ENCODE measurements around the gene TRIM39.

Gene TRIM39

DNA sequence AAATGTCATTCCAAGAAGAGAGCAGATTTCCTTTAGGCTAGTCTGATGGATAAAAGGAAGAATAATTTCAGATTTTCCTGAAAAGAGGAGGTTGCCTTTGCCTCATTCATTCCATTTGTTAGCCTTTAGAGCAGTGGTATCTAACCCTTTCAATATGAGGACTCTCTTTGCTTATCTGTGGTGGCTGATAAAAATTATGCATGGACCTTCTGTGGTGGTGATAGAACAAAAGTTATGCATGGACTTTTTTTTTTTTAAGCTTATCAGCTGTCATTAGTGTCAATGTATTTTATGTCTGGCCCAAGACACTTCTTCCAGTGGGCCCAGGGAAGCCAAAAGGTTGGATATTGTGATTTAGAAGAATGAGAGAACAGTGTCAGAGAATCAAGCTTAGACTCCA is 1.7 kb downstream of the TRIM39 start:
- no peak for DNase-seq

DNA sequence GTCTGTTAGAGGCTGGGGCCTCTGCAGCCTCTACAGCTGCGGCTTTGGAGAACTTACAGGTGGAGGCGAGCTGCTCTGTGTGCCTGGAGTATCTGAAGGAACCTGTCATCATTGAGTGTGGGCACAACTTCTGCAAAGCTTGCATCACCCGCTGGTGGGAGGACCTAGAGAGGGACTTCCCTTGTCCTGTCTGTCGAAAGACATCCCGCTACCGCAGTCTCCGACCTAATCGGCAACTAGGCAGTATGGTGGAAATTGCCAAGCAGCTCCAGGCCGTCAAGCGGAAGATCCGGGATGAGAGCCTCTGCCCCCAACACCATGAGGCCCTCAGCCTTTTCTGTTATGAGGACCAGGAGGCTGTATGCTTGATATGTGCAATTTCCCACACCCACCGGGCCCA is 2.6 kb downstream of the TRIM39 start:
- DNase-seq: no peak

DNA sequence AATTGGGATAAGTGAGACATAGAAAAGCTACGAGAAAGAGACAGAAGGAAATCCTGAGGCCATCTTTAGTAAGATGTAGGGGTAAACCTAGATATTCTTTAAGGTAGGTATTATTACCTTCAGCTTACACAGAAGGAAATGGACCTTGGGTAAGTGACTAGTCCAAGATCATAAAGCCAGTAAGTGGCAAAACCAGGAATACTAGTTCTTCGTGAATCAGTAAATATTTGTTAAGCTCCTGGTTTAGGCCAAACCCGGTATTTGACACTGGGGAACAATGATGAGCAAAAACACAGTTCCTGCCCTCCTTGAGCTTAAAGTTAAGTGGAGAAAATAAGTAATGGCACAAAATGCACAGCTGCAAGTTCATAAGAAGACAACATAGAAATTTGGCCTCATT is 5.3 kb downstream of the TRIM39 start:
- no peak for DNase-seq

DNA sequence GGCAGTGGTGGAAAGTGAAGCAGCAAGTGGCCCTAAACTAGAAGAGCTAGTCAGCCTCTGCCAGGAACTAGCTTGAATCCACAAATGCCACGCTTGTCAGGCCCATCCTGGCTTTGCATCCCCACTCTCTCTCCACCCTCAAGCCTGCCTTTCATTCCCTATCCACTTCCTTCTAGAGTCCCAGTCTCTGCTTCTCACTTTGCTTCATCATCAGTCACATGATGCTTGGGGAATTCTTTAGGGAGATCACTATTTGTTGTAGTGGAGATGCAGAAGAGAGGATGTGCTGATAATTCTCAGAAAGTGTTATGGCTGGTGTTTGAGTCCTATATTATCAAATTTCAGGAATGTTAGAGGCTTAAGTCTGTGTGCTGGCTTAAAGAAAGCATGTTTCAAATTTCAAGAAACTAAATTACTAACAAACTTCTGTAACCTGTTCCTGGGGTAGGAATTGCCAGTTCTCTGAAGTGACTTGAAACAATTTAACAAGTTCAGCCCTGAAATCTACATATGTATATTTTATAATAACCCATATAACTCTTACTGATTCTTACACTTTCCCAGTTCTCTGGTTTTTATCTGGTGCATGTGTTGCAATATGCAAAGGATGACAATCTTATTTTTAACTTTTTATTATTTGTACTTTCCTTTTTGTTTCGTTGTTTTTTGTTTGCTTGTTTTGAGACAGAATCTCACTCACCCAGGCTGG is 7.5 kb downstream of the TRIM39 start:
- no peak for DNase-seq

DNA sequence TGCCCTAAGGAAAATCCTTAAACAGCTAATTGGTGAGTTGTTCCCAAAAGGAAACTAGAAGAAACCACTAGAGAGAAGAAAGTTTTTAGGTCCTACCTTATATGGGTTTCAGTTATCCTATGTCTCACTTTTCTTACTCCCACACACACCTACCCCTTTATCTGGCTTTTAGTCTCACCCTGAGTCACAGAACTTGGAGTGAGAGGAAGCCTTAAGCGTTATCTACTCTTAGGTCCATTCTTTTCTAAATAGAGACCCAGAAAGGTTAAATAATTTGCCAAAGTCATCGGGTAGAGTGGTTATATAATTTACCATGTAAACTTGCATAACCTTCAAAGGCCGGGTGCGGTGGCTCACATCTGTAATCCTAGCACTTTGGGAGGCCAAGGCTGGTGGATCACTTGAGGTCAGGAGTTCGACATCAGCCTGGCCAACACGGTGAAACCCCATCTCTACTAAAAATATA is 13.9 kb downstream of the TRIM39 start:
- DNase-seq: no peak

DNA sequence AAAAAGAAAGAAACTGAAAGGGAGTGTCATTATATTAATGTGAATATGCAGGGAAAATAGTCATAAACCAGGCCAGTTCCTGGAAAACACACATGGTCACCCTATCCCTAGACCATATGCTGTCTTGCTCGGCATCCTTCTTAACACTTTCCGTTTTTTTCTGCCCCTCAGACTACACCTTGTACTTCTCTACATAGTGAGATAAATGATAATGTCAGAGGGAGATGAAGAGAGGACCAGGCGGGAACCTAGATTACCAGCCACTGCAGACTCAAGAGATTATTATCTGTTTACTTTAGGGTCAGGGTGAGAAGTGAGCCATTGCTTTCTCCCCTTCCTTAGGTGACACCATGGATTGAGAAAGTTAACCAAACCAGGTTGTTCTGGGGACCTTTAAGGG is 14.5 kb downstream of the TRIM39 start:
- no peak for DNase-seq

DNA sequence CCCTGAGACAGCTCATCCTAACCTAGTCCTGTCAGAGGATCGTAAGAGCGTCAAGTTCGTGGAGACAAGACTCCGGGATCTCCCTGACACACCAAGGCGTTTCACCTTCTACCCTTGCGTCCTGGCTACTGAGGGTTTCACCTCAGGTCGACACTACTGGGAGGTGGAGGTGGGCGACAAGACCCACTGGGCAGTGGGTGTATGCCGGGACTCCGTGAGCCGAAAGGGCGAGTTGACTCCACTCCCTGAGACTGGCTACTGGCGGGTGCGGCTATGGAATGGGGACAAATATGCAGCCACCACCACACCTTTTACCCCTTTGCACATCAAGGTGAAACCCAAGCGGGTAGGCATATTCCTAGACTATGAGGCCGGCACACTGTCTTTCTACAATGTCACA is 15.0 kb downstream of the TRIM39 start:
- DNase-seq: no peak

DNA sequence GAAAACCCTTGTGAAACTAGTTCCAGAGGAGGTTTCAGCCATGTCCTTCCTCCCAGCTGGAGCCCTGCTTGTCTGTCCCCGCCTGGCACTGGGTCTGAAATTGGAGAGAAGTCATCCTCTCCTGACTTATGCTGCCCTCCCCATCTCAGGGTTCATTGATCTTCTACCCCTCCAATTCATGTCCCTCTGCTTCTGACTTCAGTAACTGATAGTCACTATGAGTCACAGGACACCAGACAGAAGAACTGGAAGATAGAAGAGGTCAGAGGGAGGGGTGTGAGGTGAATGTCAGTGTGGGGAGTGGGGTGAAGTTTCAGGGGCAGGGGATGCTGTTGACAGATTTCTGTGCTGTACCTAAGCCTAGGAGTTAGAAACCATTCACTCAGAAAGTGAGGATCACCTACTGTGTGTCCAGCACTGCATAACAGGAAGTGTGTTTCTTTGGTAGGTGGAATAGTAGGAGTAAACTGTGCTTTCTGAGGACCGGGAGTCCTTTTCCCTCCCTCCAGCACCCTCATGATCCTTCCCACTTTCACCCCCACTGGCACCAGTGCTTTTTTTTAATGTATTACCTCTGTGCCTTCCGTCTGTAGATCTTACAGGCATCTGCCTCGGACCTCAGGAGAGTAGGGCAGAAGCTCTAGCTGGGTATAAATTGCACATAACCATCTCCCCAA is 17.6 kb downstream of the TRIM39 start:
- no peak for DNase-seq

DNA sequence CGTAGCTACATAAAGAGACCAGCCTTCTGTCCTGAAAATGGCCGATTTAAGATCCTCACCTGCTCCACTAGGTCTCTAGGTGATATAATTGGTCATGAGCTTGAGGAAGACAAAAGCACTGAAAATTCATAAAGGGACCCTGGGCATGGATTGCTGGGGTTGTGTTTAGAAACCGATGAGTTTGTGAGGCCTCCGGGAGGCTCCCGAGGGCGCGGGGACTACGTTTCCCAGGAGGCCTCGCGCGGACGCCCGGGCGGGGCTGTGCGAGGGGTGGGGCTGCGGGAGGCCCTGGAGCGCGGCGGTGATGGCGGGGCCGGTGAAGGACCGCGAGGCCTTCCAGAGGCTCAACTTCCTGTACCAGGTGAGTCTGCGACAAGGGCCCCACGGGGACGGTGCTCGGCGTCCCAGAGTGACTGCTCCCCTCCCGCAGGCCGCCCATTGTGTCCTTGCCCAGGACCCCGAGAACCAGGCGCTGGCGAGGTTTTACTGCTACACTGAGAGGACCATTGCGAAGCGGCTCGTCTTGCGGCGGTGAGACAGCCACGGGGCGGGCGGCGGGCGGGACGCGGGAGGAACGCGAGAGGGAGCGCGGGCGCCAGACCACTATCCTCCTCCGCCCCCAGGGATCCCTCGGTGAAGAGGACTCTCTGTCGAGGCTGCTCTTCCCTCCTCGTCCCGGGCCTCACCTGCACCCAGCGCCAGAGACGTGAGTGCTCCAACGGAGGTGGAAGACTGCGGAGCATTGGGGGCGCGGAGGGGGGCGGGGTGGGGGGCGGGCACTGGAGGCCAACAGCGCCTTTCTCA is 18.3 kb downstream of the TRIM39 start, which contains the start of gene RPP21:
Gene RPP21, plus strand, starts transcription at position 289 of the 804 bp plus-strand sequence. Its CDS starts 16 bp downstream, at position 305.
- peak; percentile 41 for DNase-seq

DNA sequence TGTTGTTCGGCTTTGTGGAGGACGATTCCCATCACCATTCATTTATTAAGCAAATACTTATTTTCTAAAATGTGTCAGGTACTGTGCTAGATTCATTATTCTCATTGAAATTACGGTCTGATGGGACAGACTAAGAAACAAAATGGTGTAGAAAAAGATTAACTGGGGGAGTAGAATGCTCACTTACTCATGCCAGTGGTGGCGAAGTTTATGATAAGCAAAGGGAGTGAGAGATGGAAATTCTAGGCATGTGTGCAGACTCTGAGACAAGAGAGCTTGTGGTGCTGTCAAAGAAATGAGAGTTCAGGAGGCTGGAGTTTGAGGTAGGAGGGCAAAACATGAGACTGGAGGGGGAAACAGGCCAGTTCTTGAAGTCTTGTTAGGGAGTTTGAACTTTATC is 19.1 kb downstream of the TRIM39 start:
- DNase-seq: no peak

DNA sequence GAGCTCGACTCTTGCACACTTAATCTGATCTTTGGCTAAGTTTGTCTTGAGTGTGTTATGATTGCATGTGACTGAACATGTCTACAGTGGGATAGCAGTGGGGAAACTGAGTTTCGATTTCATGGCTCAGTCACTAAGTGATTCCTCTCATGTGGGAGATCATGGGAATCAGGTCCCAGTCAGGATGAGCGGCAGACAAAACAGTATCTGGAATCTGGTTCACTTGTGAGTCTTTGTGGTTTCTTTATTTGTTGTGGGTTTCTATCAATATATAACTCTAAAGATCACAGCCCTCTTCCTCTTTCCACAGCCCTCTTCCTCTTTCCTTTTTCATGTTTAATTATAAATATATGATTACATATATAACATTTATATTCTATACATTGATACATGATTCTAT is 22.2 kb downstream of the TRIM39 start:
- DNase-seq: no peak

DNA sequence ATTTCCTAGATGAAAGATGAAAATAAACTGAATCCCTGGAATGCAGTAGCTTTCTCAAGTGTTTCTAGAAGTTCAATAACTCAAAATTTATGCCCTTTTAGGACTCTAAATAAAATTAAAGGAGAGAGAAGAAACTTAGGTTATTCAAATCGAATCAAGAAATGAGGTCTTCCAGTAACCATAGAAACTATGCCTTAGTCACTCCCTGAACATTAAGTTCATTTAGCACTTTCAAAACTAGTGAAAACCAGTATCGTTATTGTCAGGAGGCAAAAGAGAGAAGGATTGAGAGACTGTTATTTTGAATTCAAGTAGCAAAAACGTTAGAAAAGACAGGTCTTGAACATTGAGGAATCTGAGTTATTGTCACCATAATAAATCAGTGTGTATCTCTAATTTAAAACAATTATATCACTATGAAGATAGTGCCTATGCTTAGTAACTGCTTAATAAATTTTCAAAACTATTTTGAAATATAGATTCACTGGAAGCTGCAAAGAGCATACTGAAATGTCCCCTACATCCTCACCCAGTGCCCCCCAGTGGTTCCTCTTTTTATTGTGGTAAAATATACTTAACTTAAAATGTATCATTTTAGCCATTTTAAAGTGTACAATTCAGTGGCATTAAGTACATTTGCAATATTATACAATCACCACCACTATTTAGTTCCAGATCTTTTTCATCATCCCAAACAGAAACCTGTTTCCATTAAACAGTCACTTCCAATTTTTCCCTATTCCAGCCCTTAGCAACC is 22.9 kb downstream of the TRIM39 start:
- DNase-seq: no peak

DNA sequence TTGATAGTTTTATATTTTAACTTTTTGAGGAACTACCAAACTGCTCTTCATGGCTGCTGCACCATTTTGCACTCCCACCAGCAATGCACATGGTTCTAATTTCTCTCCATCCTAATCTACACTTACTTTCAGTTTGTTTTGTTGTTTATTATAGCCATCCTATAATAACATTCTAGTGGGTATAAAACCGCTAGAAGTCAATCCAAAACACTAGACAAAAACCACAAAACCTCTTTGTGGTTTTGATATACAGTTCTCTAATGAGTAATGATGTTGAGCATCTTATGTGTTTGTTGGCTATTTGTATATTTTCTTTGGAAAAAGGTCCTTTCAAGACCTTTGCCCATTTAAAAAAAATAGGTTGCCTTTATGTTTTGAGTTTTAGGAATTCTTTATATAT is 23.8 kb downstream of the TRIM39 start:
- DNase-seq: no peak

DNA sequence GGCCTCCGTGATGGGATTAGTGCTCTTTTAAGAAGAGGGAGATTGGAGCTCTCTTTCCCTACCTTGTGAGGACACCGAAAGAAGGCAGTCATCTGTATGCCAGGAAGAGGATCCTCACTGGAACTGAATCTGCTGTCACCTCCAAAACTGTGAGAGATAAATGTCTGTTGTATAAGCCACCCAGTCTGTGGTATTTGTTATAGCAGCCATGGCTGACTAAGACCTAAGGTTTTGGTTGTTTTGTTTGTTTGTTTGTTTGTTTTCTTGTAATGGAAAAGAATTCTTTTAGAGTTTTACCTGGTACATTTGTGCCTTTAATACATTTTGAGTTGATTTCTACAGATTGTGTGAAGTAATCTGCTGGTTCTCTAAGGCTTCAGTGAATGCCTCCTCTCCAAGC is 25.8 kb downstream of the TRIM39 start:
- no peak for DNase-seq

DNA sequence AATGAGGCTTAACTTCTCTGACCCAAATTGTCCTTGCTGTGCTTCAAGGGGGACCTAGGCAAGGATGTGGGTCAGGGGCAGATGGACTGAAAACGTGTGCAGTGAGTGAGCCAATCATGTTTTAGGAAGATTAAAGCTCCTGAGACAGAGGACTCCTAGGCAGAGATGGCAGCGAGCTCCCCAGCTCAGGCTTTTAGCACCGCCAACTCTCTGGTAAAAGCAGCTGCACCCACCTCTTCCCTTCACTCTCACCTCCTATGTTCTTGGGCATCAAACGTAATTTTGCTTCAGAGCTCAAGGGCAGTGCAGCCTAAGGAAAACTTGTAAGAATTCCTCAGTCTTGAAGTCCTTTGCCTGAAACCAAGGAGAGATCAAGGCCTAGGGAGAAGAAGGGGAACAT is 28.6 kb downstream of the TRIM39 start:
- no peak for DNase-seq

DNA sequence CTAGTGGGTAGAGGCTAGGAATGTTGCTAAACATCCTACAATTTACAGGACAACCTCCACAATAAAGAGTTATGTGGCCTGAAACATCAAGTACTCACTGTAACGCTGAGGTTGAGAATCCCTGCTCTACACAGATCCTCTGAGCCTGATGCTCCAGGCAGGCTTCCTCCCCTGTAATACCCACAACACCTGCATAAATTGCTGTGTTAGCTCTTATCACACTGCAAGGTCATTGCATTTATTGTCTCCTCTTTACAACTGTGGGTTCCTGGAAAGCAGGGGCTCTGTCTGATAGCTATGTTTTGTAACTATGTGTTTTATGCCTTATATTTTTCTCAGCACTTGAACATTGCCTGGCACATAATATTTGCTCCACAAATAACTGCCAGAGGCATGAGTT is 29.8 kb downstream of the TRIM39 start:
- no peak for DNase-seq

DNA sequence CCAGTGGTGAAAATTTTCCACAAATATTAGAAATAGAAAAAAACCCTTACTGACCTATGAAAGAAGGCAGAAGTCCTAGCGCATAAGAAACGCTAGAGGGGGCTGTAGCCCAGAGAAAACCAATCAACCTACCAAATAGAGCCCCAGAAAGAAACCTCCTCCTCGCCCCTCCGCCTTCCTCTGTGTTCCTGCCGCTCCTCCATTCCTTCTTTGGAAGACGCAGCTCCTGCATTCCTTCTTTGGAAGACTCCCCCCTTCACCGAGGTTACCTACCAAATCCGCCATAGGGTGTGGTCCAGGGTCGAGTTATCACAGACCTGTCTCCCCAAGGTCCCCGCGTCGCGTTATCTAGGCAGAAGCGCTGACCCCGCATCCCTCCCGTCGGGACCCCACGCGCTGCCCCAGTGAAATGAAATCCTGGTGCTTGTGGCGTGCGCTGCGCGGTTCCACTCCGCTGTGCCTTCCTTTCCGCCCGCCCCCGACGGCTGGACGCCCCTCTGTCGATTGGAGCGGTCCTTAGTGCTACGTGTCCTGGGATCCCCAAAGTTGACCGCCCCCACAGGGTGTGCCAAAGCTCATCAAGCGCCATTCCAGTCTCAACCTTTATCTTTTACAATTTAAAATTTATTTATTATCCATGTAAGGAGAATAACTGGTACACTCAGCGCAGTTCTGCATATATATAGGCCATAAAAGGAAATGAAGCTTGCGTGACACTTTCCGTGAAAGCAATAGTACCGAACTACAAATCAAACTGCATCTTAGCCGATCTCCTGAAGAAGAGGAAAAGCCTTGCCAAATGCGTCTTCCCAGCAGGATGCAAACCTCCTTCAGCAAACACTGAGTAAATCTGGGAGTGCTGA is 31.2 kb downstream of the TRIM39 start:
- peak; percentile 2 for DNase-seq

DNA sequence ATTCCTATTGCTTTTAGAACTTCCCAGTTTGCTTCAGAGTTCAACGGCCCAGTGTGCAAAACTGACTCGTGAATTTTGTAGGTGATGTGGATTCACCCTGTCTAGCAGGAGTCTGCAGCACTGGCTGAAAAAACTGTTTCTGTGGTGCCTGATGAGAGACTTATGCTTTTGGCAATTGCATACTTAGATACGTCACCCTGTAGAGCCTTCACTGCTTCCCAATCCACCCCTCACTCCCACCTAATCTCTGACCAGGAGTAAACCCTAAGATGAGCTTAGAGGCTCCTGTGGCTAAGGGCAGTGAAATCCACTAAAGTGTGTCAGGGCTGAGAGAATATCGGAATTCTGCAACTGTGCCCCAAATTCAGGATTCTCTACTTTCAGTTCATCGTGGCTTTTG is 32.5 kb downstream of the TRIM39 start:
- no peak for DNase-seq

DNA sequence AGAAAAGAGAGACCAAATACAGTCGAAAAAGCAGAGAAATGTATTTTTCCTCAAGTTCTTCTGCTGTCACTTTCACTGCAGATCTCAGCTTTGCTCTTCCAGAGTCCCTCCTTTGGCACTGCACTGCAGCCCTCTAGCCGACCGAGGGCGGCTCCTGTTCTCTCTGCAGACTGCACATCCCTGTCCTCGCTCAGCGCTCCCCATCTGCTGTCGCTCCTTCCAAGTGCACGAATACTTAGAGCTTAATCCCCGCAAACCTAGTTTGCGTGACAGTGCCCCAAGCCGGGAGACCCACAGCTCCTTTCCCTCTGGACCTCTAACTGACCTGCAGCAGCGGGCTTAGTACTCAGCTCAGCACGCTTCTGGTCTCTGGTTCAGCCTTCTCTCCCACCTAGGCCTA is 33.4 kb downstream of the TRIM39 start:
- DNase-seq: no peak

DNA sequence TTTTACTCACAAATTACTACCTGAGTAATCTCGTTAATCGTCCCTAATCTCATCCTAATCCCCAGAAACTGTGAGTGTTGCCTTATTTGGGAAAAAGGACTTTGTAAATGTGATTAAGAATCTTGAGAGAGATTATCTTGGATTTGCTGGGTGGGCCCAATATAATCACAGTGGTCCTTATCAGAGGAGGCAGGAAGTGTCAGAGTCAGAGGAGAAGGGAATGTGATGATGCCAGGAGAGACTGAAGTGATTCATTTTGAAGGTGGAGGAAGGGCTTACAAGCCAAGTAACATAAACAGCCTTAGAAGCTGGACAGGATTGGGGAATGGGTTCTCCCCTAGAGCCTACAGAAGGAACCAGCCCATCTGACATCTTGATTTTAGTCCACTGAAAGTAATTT is 34.9 kb downstream of the TRIM39 start:
- DNase-seq: no peak

DNA sequence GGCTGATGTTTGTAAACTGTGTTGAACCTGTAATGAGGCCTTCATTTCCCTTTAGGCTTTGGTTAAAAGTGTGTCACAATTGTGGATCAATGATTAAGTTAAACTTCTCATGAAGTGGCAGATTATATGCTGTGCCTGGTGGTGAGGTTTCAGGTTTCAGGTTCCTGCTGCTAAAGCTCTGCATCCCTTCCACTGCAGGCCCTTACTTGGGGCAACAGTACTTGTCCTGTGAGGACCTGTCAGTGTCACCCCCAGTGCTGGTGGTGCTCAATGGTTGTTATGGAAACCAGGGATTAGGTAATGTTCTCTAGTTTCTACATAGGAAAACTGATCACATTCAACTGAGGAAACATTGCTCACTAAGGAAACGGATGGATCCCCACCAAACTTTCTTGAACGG is 36.7 kb downstream of the TRIM39 start:
- no peak for DNase-seq

DNA sequence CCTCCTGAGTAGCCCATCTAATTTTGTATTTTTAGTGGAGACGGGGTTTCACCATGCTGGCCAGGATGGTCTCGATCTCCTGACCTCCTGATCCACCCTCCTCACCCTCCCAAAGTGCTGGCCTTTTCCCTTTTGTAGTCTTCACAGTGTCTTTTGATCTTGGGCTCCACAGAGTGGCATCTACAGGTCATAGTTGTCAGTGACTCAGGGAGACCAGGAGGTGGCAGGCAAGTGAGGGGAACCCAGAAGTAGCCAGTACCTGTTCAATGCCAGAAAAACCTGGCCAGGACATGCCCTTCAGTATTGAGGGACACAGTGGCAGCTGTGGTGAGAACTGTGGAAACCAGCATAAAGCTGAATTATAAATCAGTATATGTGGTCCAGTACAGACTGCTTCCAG is 37.9 kb downstream of the TRIM39 start:
- DNase-seq: no peak

Data from amniotic stem cell (primary cell).